Measurements from ENCODE around the gene TPCN2. TPM values are rescaled to one million over a fixed set of nuclear protein-coding genes. Genes with fewer than 3 reads are reported as not detected.

The TPCN2 gene
- total and polyA plus RNA-seq, 9 of the 15 experiments (the other 6 are each of a cell fraction or from before 2014, with no cell fraction given): 0.66 to 10.2 (median 4.6) TPM

- TF ChIP-seq ZFP36 (IDR thresholded peaks at IDR 0.05; ENCODE audit: low read depth, low read length, partially characterized antibody) (peak; percentile 82), TRIM24 (IDR thresholded peaks at IDR 0.05) (peak in 1 of 2 experiments; percentile 23; a peak in 1 of 4 replicates), ZMIZ1 (IDR thresholded peaks at IDR 0.05; ENCODE audit: low read depth in 2 of 2, low read length in 2 of 2) (no peak), RBM25 (IDR thresholded peaks at IDR 0.05; ENCODE audit: low read depth, low read length, severe bottlenecking) (peak; percentile 93), ZNF311 (CRISPR knock-in tag; IDR thresholded peaks at IDR 0.05) (no peak), TCF7 (IDR thresholded peaks at IDR 0.05; ENCODE audit: borderline replicate concordance) (no peak), EGR1 (conservative IDR thresholded peaks at IDR 0.05) (no peak), BCOR (IDR thresholded peaks at IDR 0.05) (peak; percentile 67), PATZ1 (CRISPR knock-in tag; IDR thresholded peaks at IDR 0.05; ENCODE audit: borderline replicate concordance) (no peak)
These were observed 84.5 kb downstream of the TPCN2 start (continued) for GRCh38 chr11:69133251-69133650.

All from K562 (cell line).